ENCODE data around the gene HTT. TPM values are rescaled to one million over a fixed set of nuclear protein-coding genes. Genes with fewer than 3 reads are reported as not detected.

The HTT gene
- total and polyA plus RNA-seq, 2 of the 8 experiments (the other 6 are each of a cell fraction or from before 2014, with no cell fraction given), result 24.0 to 71.0 TPM

- WGBS, 2 experiments (ENCODE audit: extremely low coverage in 1 of 2, insufficient coverage in 1 of 2, insufficient read length in 1 of 2, insufficient replicate concordance in 2 of 2, low coverage in 1 of 2, low lambda C conversion rate in 2 of 2, missing lambda C conversion rate in 1 of 2), result 97% methylated on average over 6 of the region's 6 CpGs; no CpG with 5 or more reads in 1 of the 2 experiments
- Histone ChIP-seq H3K4me1 (replicated peaks in 1 of 4; ENCODE audit: control insufficient read depth in 3 of 4, insufficient read depth in 4 of 4, low read length in 3 of 4) (peaks cover 0 to 5% (median 2%) of the 10 kb centered on the region in 4 experiments; a peak in 5 of 7 replicates), H2AK5ac (ENCODE audit: low read depth, low read length) (no peak overlapping the region), H3K27ac (ENCODE audit: low read depth, low read length) (no peak overlapping the region), H3K36me3 (ENCODE audit: control insufficient read depth in 2 of 4, insufficient read depth in 4 of 4, low read length in 3 of 4) (no peaks in the 10 kb centered on the region), H3K4ac (replicated peaks; ENCODE audit: insufficient read length, low read depth, low read length) (no peak overlapping the region), H3K9ac (replicated peaks in 1 of 4; ENCODE audit: extremely low read depth in 1 of 4, low read depth in 3 of 4, low read length in 3 of 4) (no peak overlapping the region), H3K4me2 (ENCODE audit: insufficient read depth in 1 of 2, low read depth in 2 of 2, low read length in 2 of 2) (no peak overlapping the region), H3K23me2 (ENCODE audit: low read depth, low read length) (peaks cover 6% of the 10 kb centered on the region), H4K5ac (ENCODE audit: insufficient read length, low read depth, low read length) (no peak overlapping the region), H3K4me3 (ENCODE audit: extremely low read depth in 1 of 4, insufficient read depth in 2 of 4, low read depth in 3 of 4, low read length in 4 of 4) (no peak overlapping the region), H2BK20ac (ENCODE audit: low read length) (no peak overlapping the region), H4K8ac (ENCODE audit: extremely low read depth, insufficient read depth, low read length) (no peak overlapping the region), H3K14ac (ENCODE audit: insufficient read length) (no peak overlapping the region), H4K91ac (replicated peaks; ENCODE audit: insufficient read length, low read length) (no peak overlapping the region), H2AFZ (ENCODE audit: low read length) (no peak overlapping the region), H2BK12ac (ENCODE audit: low read depth, low read length) (no peak overlapping the region), H2BK15ac (ENCODE audit: low read length) (no peak overlapping the region), H2BK120ac (replicated peaks; ENCODE audit: low read depth, low read length) (no peak overlapping the region), H3K23ac (ENCODE audit: insufficient read length) (no peak overlapping the region), H4K20me1 (replicated peaks in 1 of 2; ENCODE audit: control insufficient read depth in 1 of 2, insufficient read depth in 2 of 2, low read length in 2 of 2) (peaks cover 16 to 22% of the 10 kb centered on the region in 2 experiments), H3K9me3 (ENCODE audit: insufficient read depth in 2 of 2, low read depth in 1 of 2, low read length in 1 of 2) (no peaks in the 10 kb centered on the region), H3K56ac (replicated peaks; ENCODE audit: insufficient read length, low read depth, low read length) (no peak overlapping the region), H3K79me1 (ENCODE audit: low read depth, low read length) (peaks cover 23% of the 10 kb centered on the region), H2BK5ac (ENCODE audit: low read depth, low read length) (no peak overlapping the region), H3K27me3 (replicated peaks in 1 of 4; ENCODE audit: control insufficient read depth in 3 of 4, extremely low read depth in 1 of 4, insufficient read depth in 3 of 4, low read length in 3 of 4) (no peaks in the 10 kb centered on the region), H3K79me2 (ENCODE audit: control insufficient read depth in 1 of 2, insufficient read depth in 2 of 2, low read length in 2 of 2) (peaks cover 34 to 89% of the 10 kb centered on the region in 2 experiments), H3K18ac (ENCODE audit: extremely low read depth, low read length) (no peak overlapping the region)
- no peak for DNase-seq (ENCODE audit: low read depth in 1 of 2, low spot score in 2 of 2)
- no peak for FAIRE-seq
- ChIA-PET POLR2A (ENCODE audit: partially characterized antibody) (interaction anchor here (0.9 kb wide), 1 partner anchor 40 kb away, joined by 3 read pairs; no protein-coding TSS in a partner anchor), CTCF (ENCODE audit: partially characterized antibody) (interaction anchor here (1.0 kb wide), 1 partner anchor 27 kb away, joined by 8 read pairs; no protein-coding TSS in a partner anchor)
- TF ChIP-seq SRF (IDR thresholded peaks at IDR 0.05; ENCODE audit: low read depth, low read length), result no peak
- no peak for TF ChIP-seq BCL11A (IDR thresholded peaks at IDR 0.05; ENCODE audit: low read depth in 2 of 2, low read length in 2 of 2)
- TF ChIP-seq TCF12 (IDR thresholded peaks at IDR 0.05; ENCODE audit: low read depth, low read length), result no peak
- TF ChIP-seq RAD21 (IDR thresholded peaks at IDR 0.05 in 1 of 2, conservative IDR thresholded peaks at IDR 0.05 in 1 of 2; ENCODE audit: low read depth in 2 of 2, low read length in 2 of 2), result no peak
- TF ChIP-seq TBP (IDR thresholded peaks at IDR 0.05; ENCODE audit: low read depth, low read length), result no peak
- no peak for TF ChIP-seq KDM4A (IDR thresholded peaks at IDR 0.05; ENCODE audit: low read depth, low read length, severe bottlenecking)
- TF ChIP-seq NANOG (IDR thresholded peaks at IDR 0.05; ENCODE audit: insufficient read depth, low read depth, low read length, poor library complexity, severe bottlenecking), result no peak
- TF ChIP-seq, protein P1, sequence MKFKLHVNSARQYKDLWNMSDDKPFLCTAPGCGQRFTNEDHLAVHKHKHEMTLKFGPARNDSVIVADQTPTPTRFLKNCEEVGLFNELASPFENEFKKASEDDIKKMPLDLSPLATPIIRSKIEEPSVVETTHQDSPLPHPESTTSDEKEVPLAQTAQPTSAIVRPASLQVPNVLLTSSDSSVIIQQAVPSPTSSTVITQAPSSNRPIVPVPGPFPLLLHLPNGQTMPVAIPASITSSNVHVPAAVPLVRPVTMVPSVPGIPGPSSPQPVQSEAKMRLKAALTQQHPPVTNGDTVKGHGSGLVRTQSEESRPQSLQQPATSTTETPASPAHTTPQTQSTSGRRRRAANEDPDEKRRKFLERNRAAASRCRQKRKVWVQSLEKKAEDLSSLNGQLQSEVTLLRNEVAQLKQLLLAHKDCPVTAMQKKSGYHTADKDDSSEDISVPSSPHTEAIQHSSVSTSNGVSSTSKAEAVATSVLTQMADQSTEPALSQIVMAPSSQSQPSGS (IDR thresholded peaks at IDR 0.05; ENCODE audit: low read length), result no peak
- no peak for TF ChIP-seq EGR1 (IDR thresholded peaks at IDR 0.05; ENCODE audit: borderline replicate concordance, low read depth, low read length)
- TF ChIP-seq KDM5A (IDR thresholded peaks at IDR 0.05; ENCODE audit: low read length), result no peak
- TF ChIP-seq ASH2L (IDR thresholded peaks at IDR 0.05; ENCODE audit: low read length), result no peak
- no peak for TF ChIP-seq JUN (IDR thresholded peaks at IDR 0.05; ENCODE audit: low read depth, low read length)
- no peak for TF ChIP-seq POLR2AphosphoS5 (IDR thresholded peaks at IDR 0.05; ENCODE audit: low read depth, low read length)
Observed at GRCh38 chr4:3079694-3080123, 5.2 kb downstream of the HTT start.
